Keratinocyte (primary cell): Measurements from ENCODE around the gene LAMA4. TPM values are rescaled to one million over a fixed set of nuclear protein-coding genes. Genes with fewer than 3 reads are reported as not detected.

Experiments used
- DNase-seq: peaks from one replicate; pipeline ENCODE4 v3.0.0-alpha.2; 2011; ENCODE audit warnings: low read depth, missing footprints, low spot score
- FAIRE-seq: peaks from 2 replicates; lab custom pipeline; 2011; peaks lifted over from hg19 to GRCh38; lab: Jason Lieb, UNC
- H2AFZ ChIP-seq: 2 replicates; pipeline ENCODE4 v1.6.0; 2012; ENCODE audit warnings: low read length, control low read depth, inconsistent platforms; ENCODE audit not compliant: control insufficient read depth
- H3K27ac ChIP-seq: 2 replicates; pipeline ENCODE4 v1.5.1; 2011; ENCODE audit warnings: low read length; ENCODE audit not compliant: control insufficient read depth, insufficient read depth
- H3K27me3 ChIP-seq: 3 replicates; pipeline ENCODE4 v1.6.0; 2011; ENCODE audit warnings: low read length; ENCODE audit not compliant: control insufficient read depth, insufficient read depth; ENCODE audit errors: extremely low read depth
- H3K36me3 ChIP-seq, 2 experiments: 2 replicates in 1 of 2; 3 replicates in 1 of 2; pipeline ENCODE4 v1.5.1; 2011; ENCODE audit warnings: low read length in 2 of 2, mild to moderate bottlenecking in 1 of 2; ENCODE audit not compliant: control insufficient read depth in 2 of 2, insufficient read depth in 2 of 2; ENCODE audit errors: extremely low read depth in 1 of 2
- H3K4me1 ChIP-seq: 3 replicates; pipeline ENCODE4 v1.5.1; 2011; ENCODE audit warnings: low read length; ENCODE audit not compliant: control insufficient read depth, insufficient read depth; ENCODE audit errors: extremely low read depth
- H3K4me2 ChIP-seq: 3 replicates; pipeline ENCODE4 v1.6.0; 2011; ENCODE audit warnings: low read depth, low read length; ENCODE audit not compliant: control insufficient read depth, insufficient read depth; ENCODE audit errors: extremely low read depth
- H3K4me3 ChIP-seq, 3 experiments: fragments of 200-600 bp in 1 of 3; sonication (generic) in 1 of 3; 2 replicates in 2 of 3; 3 replicates in 1 of 3; pipeline ENCODE4 v1.5.1; 2011 to 2016; ENCODE audit warnings: low read length in 3 of 3, mild to moderate bottlenecking in 3 of 3, control low read depth in 2 of 3, inconsistent platforms in 1 of 3, low read depth in 1 of 3, mixed read lengths in 1 of 3, mixed run types in 1 of 3, moderate library complexity in 1 of 3; ENCODE audit not compliant: control insufficient read depth in 2 of 3, insufficient read depth in 2 of 3; ENCODE audit errors: extremely low read depth in 1 of 3
- H3K79me2 ChIP-seq: 2 replicates; pipeline ENCODE4 v1.6.0; 2012; ENCODE audit warnings: low read length; ENCODE audit not compliant: control insufficient read depth, insufficient read depth
- H3K9ac ChIP-seq: 3 replicates; pipeline ENCODE4 v1.6.0; 2011; ENCODE audit warnings: low read length; ENCODE audit not compliant: control insufficient read depth, insufficient read depth; ENCODE audit errors: extremely low read depth
- H3K9me1 ChIP-seq: 3 replicates; pipeline ENCODE4 v1.6.0; 2011; ENCODE audit warnings: low read length; ENCODE audit not compliant: control insufficient read depth, insufficient read depth; ENCODE audit errors: extremely low read depth
- H3K9me3 ChIP-seq: 2 replicates; pipeline ENCODE4 v1.5.1; 2012; ENCODE audit warnings: low read depth, low read length; ENCODE audit not compliant: control insufficient read depth
- H4K20me1 ChIP-seq: 3 replicates; pipeline ENCODE4 v1.6.0; 2011; ENCODE audit warnings: low read length; ENCODE audit not compliant: control insufficient read depth, insufficient read depth; ENCODE audit errors: extremely low read depth
- EZH2 ChIP-seq: IDR thresholded peaks from one replicate; pipeline ENCODE4 v1.6.1; 2012; ENCODE audit warnings: inconsistent platforms, mild to moderate bottlenecking, low read length, moderate library complexity
- dilution Hi-C: fragments of 300-500 bp; cut with MboI; formaldehyde crosslinking; loops from one replicate; pipeline ENCODE4 v1.7.0; 2020; ENCODE audit warnings: low sequenced_read_pairs; ENCODE audit not compliant: extremely low pct_ligation_motif_present
- polyA plus RNA-seq, 5 experiments: library from polyadenylated mRNA; depleted of rRNA in 3 of 5; stranded (reverse) in 3 of 5; stranded (forward) in 1 of 5; unstranded in 1 of 5; fragments of >200 nt; gene quantifications; 1 replicate in 1 of 5; 2 replicates in 3 of 5; 3 replicates in 1 of 5; pipeline versions ENCODE4 v1.2.1 to v1.2.3, GENCODE V29; 2011 to 2012; ENCODE audit warnings: missing spikeins in 2 of 5, low read depth in 1 of 5, low replicate concordance in 1 of 5
- TF ChIP-seq, protein P1 (sequence below), 3 experiments: IDR thresholded peaks in 1 of 3; conservative IDR thresholded peaks in 1 of 3; optimal IDR thresholded peaks in 1 of 3; 2 replicates in 2 of 3; 3 replicates in 1 of 3; pipeline versions ENCODE3 to v1.5.1; 2011; ENCODE audit warnings: low read length in 3 of 3, mild to moderate bottlenecking in 3 of 3, moderate library complexity in 2 of 3, control low read depth in 1 of 3, inconsistent platforms in 1 of 3; ENCODE audit not compliant: insufficient read depth in 2 of 3; ENCODE audit errors: extremely low read depth in 1 of 3

The LAMA4 gene
- polyA plus RNA-seq, 1 donor (not counting 4 experiments of a cell fraction or from before 2014, with no cell fraction given), result 0.12 TPM

DNA sequence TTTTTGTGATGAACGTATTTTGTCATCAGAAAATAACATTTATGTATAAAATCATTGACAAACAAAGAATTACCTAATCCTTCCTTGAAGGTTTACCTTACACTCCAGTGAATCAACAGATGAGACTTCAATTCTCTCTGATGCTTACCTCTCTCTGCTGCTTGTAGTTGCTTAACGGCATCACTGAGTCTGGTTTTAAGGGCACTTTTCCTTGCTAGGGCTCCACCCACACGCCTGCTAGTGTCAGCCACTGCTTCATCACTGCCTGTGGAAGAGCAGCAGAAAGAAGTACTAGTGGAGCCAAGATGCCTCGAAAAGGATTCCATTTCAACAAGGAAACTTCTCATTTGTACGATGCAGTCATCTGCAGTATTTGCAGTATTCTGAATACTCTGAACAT is 104.0 kb downstream of the LAMA4 start:
- Histone ChIP-seq H3K9me1 (no peaks in the 10 kb centered on the region), H3K4me3 (no peak overlapping the region), H3K9ac (no peak overlapping the region), H3K4me1 (no peaks in the 10 kb centered on the region), H2AFZ (no peak overlapping the region), H3K27ac (no peak overlapping the region), H3K79me2 (no peaks in the 10 kb centered on the region), H3K27me3 (no peaks in the 10 kb centered on the region), H4K20me1 (no peaks in the 10 kb centered on the region), H3K36me3 (no peaks in the 10 kb centered on the region), H3K4me2 (no peak overlapping the region), H3K9me3 (no peaks in the 10 kb centered on the region)
- dilution Hi-C loops, result no loop called here
- no peak for TF ChIP-seq EZH2
- TF ChIP-seq, protein P1, sequence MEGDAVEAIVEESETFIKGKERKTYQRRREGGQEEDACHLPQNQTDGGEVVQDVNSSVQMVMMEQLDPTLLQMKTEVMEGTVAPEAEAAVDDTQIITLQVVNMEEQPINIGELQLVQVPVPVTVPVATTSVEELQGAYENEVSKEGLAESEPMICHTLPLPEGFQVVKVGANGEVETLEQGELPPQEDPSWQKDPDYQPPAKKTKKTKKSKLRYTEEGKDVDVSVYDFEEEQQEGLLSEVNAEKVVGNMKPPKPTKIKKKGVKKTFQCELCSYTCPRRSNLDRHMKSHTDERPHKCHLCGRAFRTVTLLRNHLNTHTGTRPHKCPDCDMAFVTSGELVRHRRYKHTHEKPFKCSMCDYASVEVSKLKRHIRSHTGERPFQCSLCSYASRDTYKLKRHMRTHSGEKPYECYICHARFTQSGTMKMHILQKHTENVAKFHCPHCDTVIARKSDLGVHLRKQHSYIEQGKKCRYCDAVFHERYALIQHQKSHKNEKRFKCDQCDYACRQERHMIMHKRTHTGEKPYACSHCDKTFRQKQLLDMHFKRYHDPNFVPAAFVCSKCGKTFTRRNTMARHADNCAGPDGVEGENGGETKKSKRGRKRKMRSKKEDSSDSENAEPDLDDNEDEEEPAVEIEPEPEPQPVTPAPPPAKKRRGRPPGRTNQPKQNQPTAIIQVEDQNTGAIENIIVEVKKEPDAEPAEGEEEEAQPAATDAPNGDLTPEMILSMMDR (optimal IDR thresholded peaks at IDR 0.05 in 1 of 3, IDR thresholded peaks at IDR 0.05 in 1 of 3, conservative IDR thresholded peaks at IDR 0.05 in 1 of 3; ENCODE audit: extremely low read depth in 1 of 3, insufficient read depth in 2 of 3, low read length in 3 of 3), result no peak
- FAIRE-seq (no peak), DNase-seq (no peak)

DNA sequence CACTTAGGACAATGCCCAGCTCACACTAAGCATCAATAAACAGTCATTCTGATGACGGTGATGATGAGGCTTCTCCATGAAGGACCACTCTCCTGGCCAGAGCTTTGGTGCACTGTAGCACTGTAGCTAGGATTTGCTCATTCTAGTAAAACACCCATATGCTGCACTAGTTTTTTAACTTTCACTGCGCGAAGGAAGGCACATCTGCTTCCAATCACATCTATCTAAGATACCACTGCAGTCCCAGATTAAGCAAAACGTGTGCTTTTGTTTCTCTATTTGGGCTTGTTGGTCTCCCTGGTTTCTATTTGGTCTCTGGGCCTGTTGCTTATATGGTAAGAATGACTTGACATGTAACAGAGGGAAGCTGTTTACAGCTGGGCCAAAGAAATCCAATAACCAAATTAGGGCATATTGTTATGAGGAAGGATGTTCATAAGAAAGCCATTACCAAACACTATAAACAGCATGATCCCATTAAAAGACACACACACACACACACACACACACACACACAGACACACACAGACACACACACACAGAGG is 104.6 kb downstream of the LAMA4 start:
- no peaks in the 10 kb centered on the region for H3K9me3 ChIP-seq
- H3K36me3 ChIP-seq, result no peaks in the 10 kb centered on the region
- FAIRE-seq (no peak), DNase-seq (no peak)
- no peaks in the 10 kb centered on the region for H3K79me2 ChIP-seq
- H3K9ac ChIP-seq, result no peak overlapping the region
- no peak for TF ChIP-seq EZH2
- TF ChIP-seq, protein P1 (optimal IDR thresholded peaks at IDR 0.05 in 1 of 3, IDR thresholded peaks at IDR 0.05 in 1 of 3, conservative IDR thresholded peaks at IDR 0.05 in 1 of 3; ENCODE audit: extremely low read depth in 1 of 3, insufficient read depth in 2 of 3, low read length in 3 of 3), result no peak
- H3K4me1 ChIP-seq, result no peaks in the 10 kb centered on the region
- no peak overlapping the region for H3K4me2 ChIP-seq
- no peaks in the 10 kb centered on the region for H3K27me3 ChIP-seq
- no peaks in the 10 kb centered on the region for H4K20me1 ChIP-seq
- H3K4me3 ChIP-seq, result no peak overlapping the region
- no peak overlapping the region for H3K27ac ChIP-seq
- H2AFZ ChIP-seq, result no peak overlapping the region
- dilution Hi-C loops, result no loop called here
- H3K9me1 ChIP-seq, result no peaks in the 10 kb centered on the region
